Thoracic aorta (tissue), 2 donors: ENCODE measurements around the gene IRF5. TPM values are rescaled to one million over a fixed set of nuclear protein-coding genes. Genes with fewer than 3 reads are reported as not detected.

Source experiments
- ATAC-seq: fragments of 150-250 bp; one replicate; pipeline ENCODE4 v1.8.0; 2017; ENCODE audit warnings: low read depth; ENCODE audit not compliant: insufficient number of reproducible peaks, low FRiP score
- DNase-seq: peaks from one replicate; pipeline ENCODE4 v3.0.0-alpha.2; 2020; ENCODE audit warnings: low spot score
- H3K27ac ChIP-seq, 2 donors: fragments of 200-600 bp; sonication (generic); 1 replicate in 1 of 2; 2 replicates in 1 of 2; pipeline ENCODE4 v1.5.1; 2016; ENCODE audit warnings: mild to moderate bottlenecking in 2 of 2, moderate library complexity in 2 of 2
- H3K27me3 ChIP-seq: fragments of 200-600 bp; sonication (generic); replicated peaks from 2 replicates; pipeline ENCODE4 v1.6.0; 2016; ENCODE audit warnings: mild to moderate bottlenecking; ENCODE audit not compliant: insufficient read depth
- H3K36me3 ChIP-seq: fragments of 200-600 bp; sonication (generic); one replicate; pipeline ENCODE4 v1.5.1; 2016
- H3K4me1 ChIP-seq, 2 donors: fragments of 200-600 bp; sonication (generic); 1 replicate in 1 of 2; 2 replicates in 1 of 2; pipeline versions ENCODE4 v1.5.1 to v1.6.0; 2016; ENCODE audit warnings: low read depth in 2 of 2, mild to moderate bottlenecking in 1 of 2; ENCODE audit not compliant: control insufficient read depth in 1 of 2
- H3K4me3 ChIP-seq: fragments of 200-600 bp; sonication (generic); 2 replicates; pipeline ENCODE4 v1.5.1; 2016; ENCODE audit warnings: mild to moderate bottlenecking
- H3K9me3 ChIP-seq: fragments of 200-600 bp; sonication (generic); 2 replicates; pipeline ENCODE4 v1.5.1; 2016
- CTCF ChIP-seq: fragments of 200-600 bp; sonication (generic); IDR thresholded peaks from one replicate; pipeline ENCODE4 v1.5.1; 2019; ENCODE audit warnings: antibody characterized with exemption
- total RNA-seq, 2 donors: library from RNA; depleted of rRNA; stranded (reverse); fragments of >200 nt; gene quantifications; one replicate each; pipeline versions ENCODE4 v1.1.0 to v1.2.3, GENCODE V29; 2016

The IRF5 gene
- total RNA-seq, 2 donors from 2014 or later: 11.9 to 25.0 TPM

- Histone ChIP-seq H3K27me3 (no peaks in the 10 kb centered on the region), H3K4me1 (peaks cover 0 to 15% of the 10 kb centered on the region in 2 donors), H3K4me3 (peak overlapping the region; percentile 91), H3K9me3 (no peaks in the 10 kb centered on the region), H3K27ac (peak overlapping the region in 1 of 2 donors; percentile 41), H3K36me3 (no peaks in the 10 kb centered on the region)
- no peak for DNase-seq
- TF ChIP-seq CTCF: no peak
- no peak for ATAC-seq
These were observed 882 bp downstream of the IRF5 start for GRCh38 chr7:128938544-128939074.

- no peak for TF ChIP-seq CTCF
- ATAC-seq (no peak), DNase-seq (no peak)
- H3K27ac ChIP-seq: no peak overlapping the region
- H3K4me1 ChIP-seq: peaks cover 0 to 15% of the 10 kb centered on the region in 2 donors
- no peaks in the 10 kb centered on the region for H3K36me3 ChIP-seq
- H3K4me3 ChIP-seq: peak overlapping the region; percentile 91
- H3K9me3 ChIP-seq: no peaks in the 10 kb centered on the region
- no peaks in the 10 kb centered on the region for H3K27me3 ChIP-seq
These were observed 1.5 kb downstream of the IRF5 start for GRCh38 chr7:128939075-128939860.

- ATAC-seq (no peak), DNase-seq (no peak)
- Histone ChIP-seq H3K4me3 (peak overlapping the region; percentile 91), H3K27ac (peak overlapping the region in 1 of 2 donors; percentile 30), H3K36me3 (no peaks in the 10 kb centered on the region), H3K4me1 (peaks cover 0 to 15% of the 10 kb centered on the region in 2 donors), H3K9me3 (no peaks in the 10 kb centered on the region), H3K27me3 (no peaks in the 10 kb centered on the region)
- TF ChIP-seq CTCF: no peak
These were observed 2.2 kb downstream of the IRF5 start for GRCh38 chr7:128939861-128940410.

- Histone ChIP-seq H3K9me3 (no peaks in the 10 kb centered on the region), H3K27ac (peak overlapping the region in 1 of 2 donors; percentile 30), H3K4me3 (peak overlapping the region; percentile 91), H3K36me3 (no peaks in the 10 kb centered on the region), H3K27me3 (no peaks in the 10 kb centered on the region), H3K4me1 (peaks cover 0 to 15% of the 10 kb centered on the region in 2 donors)
- no peak for TF ChIP-seq CTCF
- ATAC-seq (no peak), DNase-seq (no peak)
These were observed 3.0 kb downstream of the IRF5 start for GRCh38 chr7:128940494-128941322.
